HCT116 (cell line): ENCODE measurements around the gene TPTE2.
"Not testable (repeated sequence)": the region's sequence is repeated elsewhere in the genome, so short reads cannot be mapped to it uniquely, and the experiment has no call there.

Experiments
- FOSL1 ChIP-seq: IDR thresholded peaks from 2 replicates; pipeline ENCODE4 v1.6.1; 2012; ENCODE audit warnings: low read depth
- POLR2AphosphoS5 ChIP-seq: IDR thresholded peaks from 2 replicates; pipeline ENCODE4 v1.6.1; 2011; ENCODE audit warnings: mild to moderate bottlenecking, low read depth, low read length, moderate library complexity

- TF ChIP-seq POLR2AphosphoS5, FOSL1: not testable (repeated sequence)
These were observed at the start of gene TPTE2 for GRCh38 chr13:19561127-19561582.
